Stimulated activated naive CD8-positive, alpha-beta T cell treated with anti-CD3 and anti-CD28 coated beads, Interleukin-15, Interleukin-2, amounts not matched to agents 100 ng/mL and 50 ng/mL, for 24 hours (primary cell): ENCODE results near the gene ACVR1.

ENCODE experiments used
- H3K27ac Mint-ChIP-seq: one replicate; pipeline ENCODE4 v1.8.0; 2021; ENCODE audit warnings: mild to moderate bottlenecking, mixed read lengths
- H3K27me3 Mint-ChIP-seq: one replicate; pipeline ENCODE4 v1.8.0; 2021; ENCODE audit warnings: mixed read lengths
- H3K36me3 Mint-ChIP-seq: one replicate; pipeline ENCODE4 v1.8.0; 2021; ENCODE audit warnings: low read depth, mixed read lengths
- H3K4me1 Mint-ChIP-seq: one replicate; pipeline ENCODE4 v1.8.0; 2021; ENCODE audit warnings: low read depth, mixed read lengths
- H3K4me3 Mint-ChIP-seq: one replicate; pipeline ENCODE4 v1.8.0; 2021; ENCODE audit warnings: mild to moderate bottlenecking, mixed read lengths
- H3K9me3 Mint-ChIP-seq: one replicate; pipeline ENCODE4 v1.8.0; 2021; ENCODE audit warnings: mixed read lengths

Gene ACVR1

DNA sequence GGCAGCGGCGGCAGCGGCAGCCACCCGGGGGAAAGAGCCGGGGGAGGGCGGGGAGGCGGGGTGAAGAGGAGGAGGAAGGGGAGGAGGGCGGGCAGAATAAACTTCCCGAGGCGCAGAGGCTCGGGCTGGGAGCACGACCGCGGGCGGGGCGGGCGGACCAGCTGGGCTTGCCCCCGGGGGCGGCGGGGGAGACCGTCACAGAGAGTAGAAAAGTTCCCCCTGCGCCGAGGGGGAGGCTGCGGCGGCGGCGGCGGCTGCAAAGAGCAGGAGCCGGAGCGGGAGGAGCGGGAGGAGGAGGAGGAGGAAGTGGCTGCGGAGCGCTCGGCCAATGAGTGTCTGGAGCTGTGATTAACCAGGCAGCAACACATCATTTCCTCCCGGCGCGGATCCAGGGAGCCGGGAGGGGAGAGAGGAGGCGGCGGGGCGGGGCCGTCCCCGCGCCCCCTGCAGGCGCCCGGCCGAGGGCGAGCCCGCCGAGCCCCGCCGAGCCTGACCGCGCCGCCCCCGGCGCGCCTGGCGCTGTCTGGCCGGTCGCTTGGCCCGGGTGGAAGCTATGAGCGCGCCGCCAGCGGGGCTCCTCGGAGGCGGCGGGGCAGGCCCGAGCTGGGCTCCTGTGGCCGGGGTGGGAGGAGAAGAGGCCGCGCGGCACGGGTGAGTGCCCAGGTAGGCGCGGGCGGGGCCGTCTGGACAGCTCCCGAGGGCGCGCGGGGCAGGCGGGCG is at the start of gene ACVR1:
TSS of gene ACVR1 (minus strand) at position 265 of the 720 bp plus-strand sequence. CDS start 76,837 bp downstream, outside the sequence.
- Mint-ChIP-seq H3K27me3 (no peaks in the 10 kb centered on the region), H3K4me3 (peak within 1 kb of the TSS; percentile 88), H3K36me3 (no peaks in the 10 kb centered on the region), H3K27ac (peak within 1 kb of the TSS; percentile 88), H3K9me3 (no peaks in the 10 kb centered on the region), H3K4me1 (peaks cover 45% of the 10 kb centered on the region)

DNA sequence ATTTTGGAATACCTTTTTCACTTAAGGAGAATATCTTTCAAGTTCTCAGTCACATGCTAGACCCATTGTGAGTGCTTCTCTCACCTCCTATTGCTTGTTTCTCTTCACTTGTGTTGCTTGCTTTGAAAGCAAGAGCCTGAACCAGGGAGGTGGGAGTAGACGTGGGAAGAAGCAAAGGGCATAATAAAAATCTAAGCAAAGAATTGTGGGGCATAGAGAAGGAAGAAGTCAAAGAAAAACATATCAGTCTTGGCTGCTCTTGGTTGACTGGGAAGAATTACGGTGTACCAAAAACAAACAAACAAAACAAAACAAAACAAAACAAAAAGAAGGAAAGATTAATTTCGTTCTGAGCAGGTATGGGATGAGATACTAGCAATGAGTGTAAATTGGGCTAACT is 48.9 kb upstream of the ACVR1 start:
- Mint-ChIP-seq H3K9me3 (no peaks in the 10 kb centered on the region), H3K4me1 (peaks cover 5% of the 10 kb centered on the region), H3K27ac (no peak overlapping the region), H3K4me3 (no peak overlapping the region), H3K36me3 (no peaks in the 10 kb centered on the region), H3K27me3 (no peaks in the 10 kb centered on the region)

DNA sequence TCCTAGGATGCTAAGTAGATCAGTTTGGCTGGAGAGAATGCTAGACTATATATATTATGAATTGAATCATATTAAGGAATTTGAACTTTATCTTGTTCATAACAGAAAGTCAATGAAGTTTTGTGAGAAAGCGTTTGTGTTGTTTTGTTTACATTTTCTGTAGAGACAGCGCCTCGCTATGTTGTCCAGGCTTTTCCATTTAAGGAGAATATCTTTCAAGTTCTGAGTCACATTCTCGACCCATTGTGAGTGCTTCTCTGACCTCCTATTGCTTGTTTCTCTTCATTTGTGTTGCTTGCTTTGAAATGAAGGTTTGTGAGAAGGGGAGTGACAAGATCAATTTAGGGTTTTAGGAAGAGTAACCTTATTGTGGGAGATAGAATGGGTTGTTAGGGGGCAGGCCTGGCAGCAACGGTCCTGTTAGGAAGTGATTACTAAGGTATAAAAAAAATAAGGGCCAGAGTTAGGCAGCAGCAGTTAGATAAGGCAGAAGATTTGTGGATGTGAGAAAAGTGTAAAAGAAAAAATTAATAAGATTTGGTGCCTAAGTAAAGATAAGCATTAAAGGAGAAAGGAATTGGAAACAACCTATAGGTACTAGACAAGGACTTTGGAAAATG is 47.6 kb upstream of the ACVR1 start:
- H3K36me3 Mint-ChIP-seq, result no peaks in the 10 kb centered on the region
- H3K27me3 Mint-ChIP-seq, result no peaks in the 10 kb centered on the region
- peaks cover 5% of the 10 kb centered on the region for H3K4me1 Mint-ChIP-seq
- H3K27ac Mint-ChIP-seq, result no peak overlapping the region
- no peak overlapping the region for H3K4me3 Mint-ChIP-seq
- H3K9me3 Mint-ChIP-seq, result no peaks in the 10 kb centered on the region

DNA sequence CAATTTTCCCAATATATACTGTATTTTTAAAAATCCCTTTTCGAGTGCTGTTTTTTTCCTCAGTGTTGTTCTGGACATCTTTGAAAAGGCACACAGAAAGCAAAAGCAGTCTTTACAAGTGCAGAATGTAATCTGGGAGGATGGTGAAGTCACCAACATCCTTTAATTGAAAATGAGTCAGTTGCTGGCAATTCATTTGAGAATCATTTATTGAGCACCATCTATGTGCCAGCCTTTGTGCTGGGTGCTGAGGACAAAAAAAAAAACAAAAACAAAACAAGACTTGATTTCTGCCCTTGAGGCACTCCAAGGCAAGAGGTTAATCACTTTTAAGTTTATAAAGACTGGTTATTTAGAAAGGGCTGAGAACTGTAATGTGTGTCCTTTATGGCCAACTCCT is 46.7 kb upstream of the ACVR1 start:
- Mint-ChIP-seq H3K4me3 (no peak overlapping the region), H3K27me3 (no peaks in the 10 kb centered on the region), H3K9me3 (no peaks in the 10 kb centered on the region), H3K36me3 (no peaks in the 10 kb centered on the region), H3K4me1 (peaks cover 5% of the 10 kb centered on the region), H3K27ac (no peak overlapping the region)

DNA sequence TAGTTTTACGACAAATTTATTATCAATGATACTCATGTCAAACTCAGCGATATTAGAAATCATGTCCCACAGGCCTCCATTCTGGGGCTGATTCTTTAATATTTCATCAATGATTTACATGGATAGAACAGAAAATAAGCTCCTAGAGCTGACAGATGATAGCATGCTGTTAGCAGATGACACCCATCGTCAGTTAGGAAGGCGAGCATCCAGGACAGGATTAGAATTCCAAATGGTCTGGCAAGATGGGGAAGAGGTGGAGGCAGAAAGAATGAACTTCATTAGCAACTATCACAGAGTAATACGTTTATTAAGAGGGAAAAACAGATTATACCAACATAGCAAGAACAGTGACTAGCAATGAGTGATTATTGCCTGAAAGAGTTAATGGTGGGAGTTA is 46.2 kb upstream of the ACVR1 start:
- H3K9me3 Mint-ChIP-seq, result no peaks in the 10 kb centered on the region
- H3K4me1 Mint-ChIP-seq, result peaks cover 5% of the 10 kb centered on the region
- no peaks in the 10 kb centered on the region for H3K36me3 Mint-ChIP-seq
- H3K27me3 Mint-ChIP-seq, result no peaks in the 10 kb centered on the region
- no peak overlapping the region for H3K4me3 Mint-ChIP-seq
- H3K27ac Mint-ChIP-seq, result no peak overlapping the region

DNA sequence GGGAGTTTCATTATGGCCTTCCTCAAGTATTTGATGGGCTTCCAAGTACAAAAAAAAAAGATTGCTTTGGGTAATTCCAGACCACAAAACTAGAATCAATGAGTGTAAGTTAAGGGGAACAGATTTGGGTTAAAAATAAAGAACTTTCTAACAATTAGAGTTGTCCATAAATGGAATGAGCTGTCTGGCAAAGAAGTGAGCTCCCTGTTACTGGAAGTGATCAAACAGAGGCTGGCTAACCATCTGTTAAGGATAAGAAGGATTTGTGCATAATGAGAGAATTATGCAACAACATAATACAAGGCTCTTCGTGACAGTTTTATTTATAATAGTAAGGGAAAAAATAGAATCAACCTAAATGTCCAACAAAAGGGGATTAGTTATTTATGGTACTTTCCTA is 44.6 kb upstream of the ACVR1 start:
- H3K4me3 Mint-ChIP-seq, result no peak overlapping the region
- H3K27me3 Mint-ChIP-seq, result no peaks in the 10 kb centered on the region
- H3K4me1 Mint-ChIP-seq, result peaks cover 5% of the 10 kb centered on the region
- H3K27ac Mint-ChIP-seq, result no peak overlapping the region
- H3K9me3 Mint-ChIP-seq, result no peaks in the 10 kb centered on the region
- no peaks in the 10 kb centered on the region for H3K36me3 Mint-ChIP-seq

DNA sequence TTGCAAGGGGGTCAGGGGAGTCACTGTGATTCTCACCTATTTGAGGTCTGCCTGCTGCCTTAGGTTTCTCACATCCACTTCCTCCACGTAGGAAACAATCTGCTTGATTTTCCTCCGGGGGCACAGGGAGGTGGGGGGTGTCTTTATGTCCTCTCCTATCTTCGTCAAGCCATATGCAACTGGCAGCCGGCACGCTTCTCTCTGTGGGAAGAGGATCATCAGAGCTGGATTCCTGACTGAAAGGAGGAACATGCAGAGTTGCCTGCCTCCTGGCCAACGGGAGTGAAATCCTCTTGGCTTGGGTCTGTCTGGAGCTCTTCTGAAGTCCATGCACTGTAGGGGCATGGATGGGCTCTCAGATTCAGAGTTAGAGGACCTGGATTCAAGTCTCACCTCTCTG is 43.1 kb upstream of the ACVR1 start:
- H3K36me3 Mint-ChIP-seq, result no peaks in the 10 kb centered on the region
- H3K27me3 Mint-ChIP-seq, result no peaks in the 10 kb centered on the region
- H3K4me3 Mint-ChIP-seq, result no peak overlapping the region
- H3K4me1 Mint-ChIP-seq, result peaks cover 5% of the 10 kb centered on the region
- H3K27ac Mint-ChIP-seq, result no peak overlapping the region
- no peaks in the 10 kb centered on the region for H3K9me3 Mint-ChIP-seq

DNA sequence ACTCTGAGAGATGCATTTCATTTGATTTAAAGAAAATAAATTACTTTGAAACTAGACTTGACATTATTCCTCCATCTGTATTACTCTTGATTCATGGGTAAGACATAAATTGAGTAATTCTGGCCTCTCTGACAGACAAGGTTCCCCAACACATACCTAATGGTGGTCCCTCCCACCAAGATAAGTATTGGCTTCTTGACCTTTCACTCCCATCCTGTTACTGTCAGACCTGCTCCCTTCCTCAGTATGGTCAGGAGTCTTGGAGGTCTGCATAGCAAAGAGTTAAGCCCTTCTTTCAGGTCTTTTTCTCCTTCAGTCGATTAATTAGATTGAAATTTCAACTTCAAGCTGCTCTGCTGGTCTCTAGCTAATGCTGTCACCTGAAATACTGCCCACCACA is 42.2 kb upstream of the ACVR1 start:
- no peaks in the 10 kb centered on the region for H3K36me3 Mint-ChIP-seq
- no peaks in the 10 kb centered on the region for H3K9me3 Mint-ChIP-seq
- no peak overlapping the region for H3K27ac Mint-ChIP-seq
- no peaks in the 10 kb centered on the region for H3K27me3 Mint-ChIP-seq
- H3K4me1 Mint-ChIP-seq, result peaks cover 5% of the 10 kb centered on the region
- no peak overlapping the region for H3K4me3 Mint-ChIP-seq

DNA sequence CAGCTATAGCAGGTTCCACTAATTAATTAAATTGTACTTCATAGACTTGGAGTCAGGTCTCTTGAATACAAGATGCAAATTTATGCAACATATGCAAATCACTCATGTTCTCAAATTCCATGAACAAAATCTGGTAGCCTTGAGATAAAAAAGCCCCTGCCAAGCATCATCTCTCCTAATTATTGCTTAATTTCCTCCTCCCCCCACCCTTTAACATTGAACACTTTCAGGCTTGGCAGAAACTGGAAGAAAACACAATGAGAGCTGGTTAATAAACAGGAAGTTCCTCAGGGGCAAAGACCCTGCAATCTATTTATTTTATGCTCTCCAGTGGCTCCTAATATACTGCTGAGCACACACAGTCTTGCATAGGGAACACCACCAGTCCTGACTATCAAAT is 35.6 kb upstream of the ACVR1 start:
- Mint-ChIP-seq H3K9me3 (no peaks in the 10 kb centered on the region), H3K4me3 (no peak overlapping the region), H3K4me1 (no peaks in the 10 kb centered on the region), H3K27ac (no peak overlapping the region), H3K36me3 (no peaks in the 10 kb centered on the region), H3K27me3 (no peaks in the 10 kb centered on the region)

DNA sequence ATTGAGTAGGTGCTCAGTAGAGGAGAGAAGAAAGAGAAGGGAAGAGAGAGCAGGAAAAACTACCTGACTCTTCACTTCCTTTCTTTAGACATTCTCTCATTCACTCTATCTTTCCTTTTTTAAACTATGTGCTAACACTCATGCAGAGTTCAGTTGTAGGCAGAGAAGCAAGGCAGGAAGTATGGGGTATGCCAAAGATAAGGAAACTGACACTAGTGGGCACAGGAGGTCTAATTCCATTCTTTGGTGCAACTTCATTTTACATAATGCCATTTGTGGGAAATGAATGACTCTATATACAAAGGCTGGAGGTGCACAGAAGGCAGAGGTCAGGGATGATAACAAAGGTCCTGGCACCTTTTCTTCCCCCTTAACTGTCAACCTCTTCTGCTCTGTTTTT is 35.1 kb upstream of the ACVR1 start:
- H3K36me3 Mint-ChIP-seq, result no peaks in the 10 kb centered on the region
- no peak overlapping the region for H3K4me3 Mint-ChIP-seq
- H3K27ac Mint-ChIP-seq, result no peak overlapping the region
- no peaks in the 10 kb centered on the region for H3K27me3 Mint-ChIP-seq
- H3K4me1 Mint-ChIP-seq, result no peaks in the 10 kb centered on the region
- H3K9me3 Mint-ChIP-seq, result no peaks in the 10 kb centered on the region

DNA sequence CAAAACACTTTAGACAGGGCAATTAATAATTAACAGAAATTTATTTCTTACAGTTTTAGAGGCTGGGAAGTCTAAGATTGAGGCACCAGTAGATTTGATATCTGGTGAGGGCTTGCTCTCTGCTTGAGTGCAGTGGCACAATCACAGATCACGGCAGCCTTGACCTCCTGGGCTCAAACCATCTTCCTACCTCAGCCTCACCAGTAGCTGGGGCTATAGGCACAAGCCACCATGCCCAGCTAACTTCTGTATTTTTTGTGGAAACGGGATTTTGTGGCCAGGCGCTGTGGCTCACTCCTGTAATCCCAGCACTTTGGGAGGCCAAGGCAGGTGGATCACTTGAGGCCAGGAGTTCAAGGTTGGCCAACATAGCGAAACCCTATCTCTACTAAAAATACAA is 29.0 kb upstream of the ACVR1 start:
- Mint-ChIP-seq H3K27ac (no peak overlapping the region), H3K27me3 (no peaks in the 10 kb centered on the region), H3K4me1 (peaks cover 16% of the 10 kb centered on the region), H3K4me3 (no peak overlapping the region), H3K9me3 (no peaks in the 10 kb centered on the region), H3K36me3 (no peaks in the 10 kb centered on the region)

DNA sequence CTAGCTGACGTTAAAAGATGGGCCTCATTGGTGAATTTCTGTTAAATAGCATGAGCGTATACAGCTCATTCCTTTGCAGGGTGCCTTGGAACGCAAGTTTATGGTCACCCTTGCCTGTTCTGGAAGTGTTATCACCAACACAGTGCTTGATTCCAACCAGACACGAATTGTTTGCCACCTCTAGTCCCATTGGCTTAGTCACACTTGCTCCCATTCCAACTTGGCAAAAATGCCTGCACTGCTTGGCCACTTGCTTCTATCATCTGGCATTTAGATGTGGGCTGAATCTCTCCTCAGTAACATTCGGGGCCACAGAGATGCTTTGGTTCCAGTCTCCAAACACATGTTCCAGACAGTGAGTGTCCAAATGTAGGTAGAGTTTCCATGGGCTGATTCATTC is 27.5 kb upstream of the ACVR1 start:
- Mint-ChIP-seq H3K27ac (no peak overlapping the region), H3K4me3 (no peak overlapping the region), H3K27me3 (no peaks in the 10 kb centered on the region), H3K9me3 (no peaks in the 10 kb centered on the region), H3K36me3 (no peaks in the 10 kb centered on the region), H3K4me1 (peaks cover 31% of the 10 kb centered on the region)

DNA sequence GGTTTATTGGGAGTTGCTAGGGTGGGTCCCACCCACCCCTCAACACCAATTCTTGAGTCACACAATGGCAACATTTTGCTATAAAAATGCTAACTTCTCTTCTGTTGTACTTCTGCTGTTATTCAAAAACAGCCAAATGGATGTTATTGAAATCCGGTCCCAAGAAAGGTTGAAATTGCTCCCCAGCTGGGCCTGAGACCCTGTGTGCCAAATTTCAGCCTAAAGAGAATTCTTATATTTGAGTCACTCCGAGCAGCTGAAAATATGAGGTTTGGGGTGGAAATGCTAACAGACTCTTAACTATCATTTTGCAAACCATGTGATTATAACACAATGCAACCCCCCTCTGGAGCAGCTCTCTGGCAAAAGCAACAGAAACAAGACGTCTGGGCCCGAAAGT is 27.0 kb upstream of the ACVR1 start:
- no peak overlapping the region for H3K27ac Mint-ChIP-seq
- peaks cover 36% of the 10 kb centered on the region for H3K4me1 Mint-ChIP-seq
- no peaks in the 10 kb centered on the region for H3K27me3 Mint-ChIP-seq
- no peak overlapping the region for H3K4me3 Mint-ChIP-seq
- no peaks in the 10 kb centered on the region for H3K9me3 Mint-ChIP-seq
- no peaks in the 10 kb centered on the region for H3K36me3 Mint-ChIP-seq

DNA sequence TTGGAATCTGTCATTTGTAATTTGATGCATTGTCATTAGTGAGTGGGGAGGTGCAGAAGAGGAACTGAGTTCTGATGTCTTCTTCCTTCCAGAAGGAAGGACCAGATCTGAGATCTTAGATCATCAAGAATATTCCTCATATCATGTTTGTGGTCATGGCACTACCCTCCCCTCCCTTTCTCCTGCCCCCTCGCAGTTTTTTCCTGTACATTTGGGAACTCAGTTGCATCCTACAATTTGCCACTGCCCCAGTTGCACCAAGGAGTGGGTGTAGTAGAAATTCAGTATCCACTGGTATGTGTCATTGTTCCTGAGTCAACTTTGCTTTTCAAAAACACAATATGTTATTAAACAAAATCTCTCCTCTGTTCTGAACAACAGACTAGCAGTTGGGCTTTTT is 26.6 kb upstream of the ACVR1 start:
- no peaks in the 10 kb centered on the region for H3K36me3 Mint-ChIP-seq
- no peak overlapping the region for H3K4me3 Mint-ChIP-seq
- no peaks in the 10 kb centered on the region for H3K27me3 Mint-ChIP-seq
- no peaks in the 10 kb centered on the region for H3K9me3 Mint-ChIP-seq
- no peak overlapping the region for H3K27ac Mint-ChIP-seq
- peaks cover 40% of the 10 kb centered on the region for H3K4me1 Mint-ChIP-seq

DNA sequence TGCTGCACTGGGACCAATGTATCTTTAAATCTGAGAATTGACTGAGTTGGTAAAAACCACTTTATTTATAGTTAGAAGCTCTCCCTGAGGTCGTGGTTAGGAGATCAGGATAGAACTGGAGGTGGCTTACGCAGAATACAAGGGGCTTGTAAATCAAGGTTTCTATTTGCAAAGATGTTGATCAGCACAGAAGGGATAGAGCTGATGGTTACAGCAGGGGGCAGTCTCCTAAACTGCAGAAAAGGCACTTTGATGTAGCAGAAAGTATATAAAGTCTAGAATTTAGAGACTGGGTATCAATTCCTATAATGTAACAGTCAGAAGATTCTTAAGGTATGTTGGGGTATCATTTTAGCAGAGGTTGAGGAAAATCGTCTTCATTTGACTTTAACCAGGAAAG is 25.2 kb upstream of the ACVR1 start:
- H3K4me1 Mint-ChIP-seq, result peaks cover 54% of the 10 kb centered on the region
- H3K36me3 Mint-ChIP-seq, result no peaks in the 10 kb centered on the region
- H3K27me3 Mint-ChIP-seq, result no peaks in the 10 kb centered on the region
- no peaks in the 10 kb centered on the region for H3K9me3 Mint-ChIP-seq
- no peak overlapping the region for H3K4me3 Mint-ChIP-seq
- no peak overlapping the region for H3K27ac Mint-ChIP-seq

DNA sequence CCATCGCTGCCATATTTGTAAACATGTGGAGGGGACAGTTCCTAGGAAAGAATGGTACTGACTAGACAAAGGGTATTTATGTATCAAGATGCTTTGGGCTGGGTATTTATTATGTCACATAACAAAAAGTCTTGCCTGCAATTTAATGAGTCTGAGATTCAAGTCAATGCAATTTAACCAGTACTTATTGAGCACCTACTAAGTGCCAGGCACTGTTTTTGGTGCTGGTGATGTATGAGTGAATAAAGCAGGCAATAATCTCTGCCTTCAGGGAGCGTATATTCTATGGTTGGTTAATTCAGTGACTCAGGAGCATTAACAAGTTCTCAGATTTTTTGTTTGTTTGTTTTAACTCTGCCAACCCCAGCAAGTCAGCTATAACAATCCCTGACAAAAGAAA is 24.6 kb upstream of the ACVR1 start:
- H3K9me3 Mint-ChIP-seq, result no peaks in the 10 kb centered on the region
- peak overlapping the region; percentile 99 for H3K27ac Mint-ChIP-seq
- no peaks in the 10 kb centered on the region for H3K27me3 Mint-ChIP-seq
- no peak overlapping the region for H3K4me3 Mint-ChIP-seq
- H3K4me1 Mint-ChIP-seq, result peaks cover 59% of the 10 kb centered on the region
- H3K36me3 Mint-ChIP-seq, result no peaks in the 10 kb centered on the region
